Measurements from ENCODE around the gene CNOT11.

GRCh38 chr2:101238930-101239759, 13.5 kb upstream of the CNOT11 start:
- TF ChIP-seq CTCF (IDR thresholded peaks at IDR 0.05) (no peak), POLR2A (IDR thresholded peaks at IDR 0.05) (no peak)

All from testis (tissue), 2 donors.